T1000 (cell line): Measurements from ENCODE around the gene TNP2.
"Not testable (repeated sequence)": the region's sequence is repeated elsewhere in the genome, so short reads cannot be mapped to it uniquely, and the experiment has no call there.

Experiments used
- DNase-seq: peaks from one replicate; lab custom pipeline; 2025; ENCODE audit warnings: mixed read lengths; lab: John Stamatoyannopoulos, UW

The TNP2 gene

GRCh38 chr16:11239644-11240632 lies 29.2 kb downstream of the TNP2 start:
- DNase-seq: no peak

DNA sequence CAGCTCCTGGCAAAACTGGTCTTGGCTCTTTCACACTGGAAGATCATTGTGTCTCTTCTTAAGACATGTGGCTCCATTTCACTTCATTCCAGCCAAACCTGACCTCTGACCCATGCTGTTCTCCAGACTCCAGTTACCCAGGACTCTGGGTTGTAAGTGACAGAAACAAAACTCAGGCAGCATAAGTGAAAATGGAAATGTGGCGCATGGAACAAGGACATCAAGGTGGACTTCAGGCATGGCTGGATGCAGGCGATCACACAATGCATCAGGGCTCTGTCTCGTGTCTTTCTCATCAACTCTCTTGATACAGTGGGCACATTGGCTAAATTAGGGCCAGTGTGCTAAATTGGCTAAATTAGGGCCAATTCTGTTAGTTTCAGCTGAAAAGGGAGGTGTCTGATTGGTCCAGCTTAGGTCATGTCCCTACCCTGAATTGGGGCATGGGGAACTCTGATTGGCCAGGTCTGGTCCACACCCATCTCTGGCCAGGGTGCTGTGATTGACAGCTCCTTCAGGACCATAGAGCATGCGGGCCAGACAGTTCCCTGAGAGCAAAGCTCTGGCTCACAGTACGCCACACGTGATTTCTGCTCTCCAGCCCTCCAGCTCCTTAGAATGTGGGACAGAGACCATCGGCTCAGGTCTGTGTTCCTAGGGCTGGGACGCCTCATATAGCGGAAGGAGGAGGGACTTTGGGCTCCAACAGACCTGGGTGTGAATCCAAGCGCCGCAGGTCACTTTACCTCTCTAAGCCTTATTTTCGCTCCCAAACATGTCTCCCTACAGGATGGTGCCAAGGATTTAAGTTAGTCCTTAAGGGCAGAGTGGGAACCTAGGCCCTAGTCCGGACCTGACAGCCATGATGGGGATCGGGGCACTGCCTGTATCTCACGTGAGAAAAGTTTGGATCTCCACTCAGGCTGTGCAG lies 30.6 kb downstream of the TNP2 start:
- DNase-seq: no peak

DNA sequence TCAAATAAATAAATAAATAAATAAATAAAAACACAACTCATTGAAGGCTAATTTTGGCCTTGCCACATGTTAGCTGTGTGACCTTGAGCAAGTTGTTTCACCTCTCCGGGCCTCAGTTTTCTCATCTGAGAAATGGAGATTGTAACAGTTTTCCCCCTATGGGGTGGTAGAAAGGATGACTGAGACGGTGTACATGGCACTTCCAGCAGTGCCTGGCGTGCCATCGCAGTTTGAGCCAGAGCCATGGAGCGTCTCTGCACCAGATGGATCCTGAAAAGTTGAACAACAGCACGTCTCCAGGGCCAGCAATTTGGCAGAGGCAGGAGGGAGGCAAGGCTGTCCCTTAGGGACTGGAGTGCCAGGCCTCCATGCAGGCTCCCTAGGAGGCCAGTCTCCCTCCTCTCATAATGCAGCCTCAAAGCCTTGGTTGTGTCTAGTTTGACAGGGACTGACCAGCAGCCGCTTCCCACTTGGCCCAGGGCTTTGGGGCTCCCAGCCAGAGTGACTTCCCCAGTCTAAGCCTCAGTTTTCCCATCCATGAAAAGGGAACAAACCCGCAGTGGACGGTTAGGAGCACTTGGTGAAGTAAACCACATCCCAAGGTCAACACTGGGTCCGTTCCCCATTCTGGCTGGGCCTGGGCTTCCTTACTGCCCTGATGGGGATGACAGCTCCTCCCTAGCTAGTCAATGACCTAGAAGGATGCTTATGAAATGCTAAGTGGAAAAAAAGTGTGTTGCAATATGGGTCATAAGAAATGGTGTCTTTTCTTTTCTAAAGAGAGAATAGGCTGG lies 32.5 kb downstream of the TNP2 start:
- DNase-seq: no peak

- no peak for DNase-seq
Observed at GRCh38 chr16:11235703-11235991, 33.5 kb downstream of the TNP2 start.

GRCh38 chr16:11234884-11235702 lies 34.0 kb downstream of the TNP2 start:
- no peak for DNase-seq

DNA sequence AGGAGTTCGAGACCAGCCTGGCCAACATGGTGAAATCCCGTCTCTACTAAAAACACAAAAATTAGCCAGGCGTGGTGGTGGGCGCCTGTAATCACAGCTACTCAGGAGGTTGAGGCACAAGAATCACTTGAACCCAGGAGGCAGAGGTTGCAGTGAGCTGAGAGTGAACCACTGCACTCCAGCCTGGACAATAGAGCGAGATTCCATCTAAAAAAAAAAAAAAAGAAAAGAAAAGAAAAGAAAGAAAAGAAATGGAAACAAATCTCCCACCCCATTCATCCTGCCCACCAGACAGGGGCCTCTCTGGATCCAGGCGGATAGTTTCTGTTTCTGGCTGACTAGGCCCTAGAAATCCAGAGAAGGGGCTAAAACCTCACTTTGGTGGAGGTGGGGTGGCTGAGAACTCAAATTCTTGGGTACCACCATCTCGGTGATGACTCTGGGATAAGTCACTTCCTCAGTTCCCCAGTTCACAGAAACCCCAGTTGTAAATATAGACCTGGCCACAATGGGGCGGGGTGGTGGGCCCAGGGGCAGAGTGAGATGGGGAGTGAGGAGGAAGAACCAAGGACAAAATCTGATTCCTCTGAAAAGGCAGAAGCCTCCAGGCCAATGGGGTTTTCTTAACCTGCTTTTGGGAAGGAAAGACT lies 35.3 kb downstream of the TNP2 start:
- DNase-seq: no peak

- no peak for DNase-seq
Observed at GRCh38 chr16:11232852-11233726, 36.0 kb downstream of the TNP2 start.

GRCh38 chr16:11232302-11232851 lies 36.7 kb downstream of the TNP2 start:
- DNase-seq: no peak

DNA sequence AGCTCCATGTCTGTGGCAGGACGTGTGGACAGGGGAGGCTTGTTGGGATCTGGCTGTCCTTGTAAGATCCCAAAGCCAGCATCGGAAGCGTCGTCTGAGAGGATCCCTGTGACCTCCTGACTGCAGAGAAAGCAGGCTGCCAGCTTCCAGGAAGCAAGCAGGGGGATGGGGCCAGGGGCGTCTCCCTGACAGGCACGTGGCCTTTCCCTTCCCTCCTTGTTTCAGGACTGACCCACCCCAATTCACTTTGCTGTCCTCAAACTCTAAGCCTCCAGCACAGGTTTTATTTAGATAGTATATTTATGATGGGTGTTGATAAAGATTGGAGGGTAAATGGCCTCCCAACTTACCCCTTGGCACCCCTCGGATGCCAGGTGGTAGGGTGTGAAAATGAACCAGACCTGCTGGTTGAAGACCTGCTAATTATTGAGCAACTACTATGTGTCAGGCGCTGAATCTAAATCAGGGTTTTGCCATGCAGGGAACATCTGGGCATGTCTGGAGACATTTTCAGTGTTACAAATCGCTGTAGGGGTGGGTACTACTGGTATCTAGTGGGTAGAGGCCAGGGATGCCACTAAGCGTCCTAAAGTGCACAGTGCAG lies 37.7 kb downstream of the TNP2 start:
- DNase-seq: no peak

GRCh38 chr16:11229906-11230305 lies 39.2 kb downstream of the TNP2 start:
- no peak for DNase-seq

DNA sequence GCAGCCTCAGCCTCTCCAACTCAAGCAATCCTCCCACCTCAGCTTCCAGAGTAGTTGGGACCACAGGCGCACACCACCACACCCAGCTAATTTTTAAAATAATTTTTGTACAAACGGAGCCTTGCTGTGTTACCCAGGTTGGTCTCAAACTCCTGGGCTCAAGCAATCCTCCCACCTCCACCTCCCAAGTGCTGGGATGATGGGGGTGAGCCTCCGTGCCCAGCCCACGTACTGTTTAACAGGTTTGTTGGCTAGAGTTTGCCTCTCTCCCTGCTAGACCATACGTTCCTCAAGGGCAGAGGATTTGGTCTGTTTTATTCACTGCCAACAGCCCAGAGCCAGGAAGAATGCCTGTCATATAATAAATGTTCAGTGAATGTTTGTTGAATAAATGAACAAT lies 39.7 kb downstream of the TNP2 start:
- no peak for DNase-seq

DNA sequence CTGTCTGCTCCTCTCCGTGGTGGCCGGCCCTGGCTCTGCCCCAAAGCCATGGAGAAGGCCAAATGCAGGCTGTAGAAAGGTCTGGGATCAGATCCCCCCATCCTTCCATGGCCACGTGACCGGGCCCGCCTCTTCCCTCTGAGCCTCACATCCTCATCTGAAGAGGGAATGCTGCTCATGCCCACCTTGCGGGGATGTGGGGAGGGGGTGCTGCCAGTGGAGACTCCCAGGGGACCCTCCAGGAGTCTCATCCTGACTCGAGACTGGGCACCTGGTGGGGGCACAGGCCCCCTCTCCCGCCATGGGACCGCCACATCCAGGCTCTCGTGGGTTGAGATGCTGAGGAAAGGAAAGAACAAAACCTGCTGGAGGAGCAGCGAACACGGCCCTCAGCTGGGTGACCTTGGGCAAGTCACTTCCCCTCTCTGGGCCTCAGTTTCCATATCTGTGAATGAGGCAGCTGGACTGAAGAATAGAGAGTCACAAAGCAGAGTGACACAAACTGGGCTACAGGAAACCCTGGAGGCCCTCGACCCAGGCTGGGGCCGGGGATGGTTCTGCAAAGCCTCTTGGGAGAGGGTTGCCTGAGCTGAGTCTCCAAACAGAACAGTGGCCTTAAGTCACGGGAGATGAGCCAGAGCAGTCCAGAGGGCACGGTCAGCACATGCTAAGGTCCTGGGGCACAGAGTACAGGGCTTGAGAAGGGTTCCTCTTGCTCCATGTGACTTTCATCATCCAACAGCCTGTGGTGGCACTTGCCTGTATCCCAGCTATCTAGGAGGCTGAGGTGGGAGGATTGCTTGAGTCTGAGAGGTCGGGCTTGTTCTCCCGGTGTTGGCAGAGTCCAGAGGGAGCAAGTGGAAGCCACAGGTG lies 43.2 kb downstream of the TNP2 start:
- no peak for DNase-seq

DNA sequence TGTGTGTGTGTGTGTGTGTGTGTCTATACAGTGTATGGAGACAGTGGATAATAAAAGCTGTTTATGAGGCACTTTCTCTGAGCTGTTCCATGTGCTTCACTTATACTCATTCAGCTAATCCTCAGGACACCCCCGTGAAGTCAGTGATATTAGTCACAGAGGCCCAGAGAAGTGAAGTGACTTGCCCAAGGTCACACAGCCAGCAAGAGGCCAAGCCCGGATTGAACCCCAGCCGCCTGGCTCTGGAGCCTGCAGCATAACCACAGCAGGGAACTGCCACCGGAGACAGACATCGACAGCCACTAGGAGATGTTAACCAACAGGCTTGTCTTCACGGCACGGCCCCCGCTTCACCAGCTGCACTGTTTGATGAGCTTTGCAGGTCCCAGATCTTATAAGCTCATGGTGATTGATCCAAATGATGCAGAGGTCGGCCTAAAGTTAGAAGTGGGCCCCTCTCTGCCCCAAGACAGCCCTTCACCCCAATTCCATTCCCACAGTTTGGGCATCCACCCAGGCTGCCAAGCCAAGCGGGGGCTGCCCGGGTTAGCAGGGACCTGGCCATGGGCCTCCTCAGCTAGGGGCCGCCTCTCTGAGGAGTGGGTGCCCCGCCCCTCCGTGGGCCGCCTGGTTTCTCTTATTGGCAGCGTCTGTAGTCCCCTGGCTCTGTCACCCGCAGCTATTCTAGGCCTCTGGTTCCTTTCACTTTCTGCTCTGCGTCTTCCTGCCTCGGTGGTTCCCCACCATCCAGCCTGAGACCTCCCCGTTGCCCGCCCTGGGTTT lies 44.0 kb downstream of the TNP2 start:
- DNase-seq: no peak

DNA sequence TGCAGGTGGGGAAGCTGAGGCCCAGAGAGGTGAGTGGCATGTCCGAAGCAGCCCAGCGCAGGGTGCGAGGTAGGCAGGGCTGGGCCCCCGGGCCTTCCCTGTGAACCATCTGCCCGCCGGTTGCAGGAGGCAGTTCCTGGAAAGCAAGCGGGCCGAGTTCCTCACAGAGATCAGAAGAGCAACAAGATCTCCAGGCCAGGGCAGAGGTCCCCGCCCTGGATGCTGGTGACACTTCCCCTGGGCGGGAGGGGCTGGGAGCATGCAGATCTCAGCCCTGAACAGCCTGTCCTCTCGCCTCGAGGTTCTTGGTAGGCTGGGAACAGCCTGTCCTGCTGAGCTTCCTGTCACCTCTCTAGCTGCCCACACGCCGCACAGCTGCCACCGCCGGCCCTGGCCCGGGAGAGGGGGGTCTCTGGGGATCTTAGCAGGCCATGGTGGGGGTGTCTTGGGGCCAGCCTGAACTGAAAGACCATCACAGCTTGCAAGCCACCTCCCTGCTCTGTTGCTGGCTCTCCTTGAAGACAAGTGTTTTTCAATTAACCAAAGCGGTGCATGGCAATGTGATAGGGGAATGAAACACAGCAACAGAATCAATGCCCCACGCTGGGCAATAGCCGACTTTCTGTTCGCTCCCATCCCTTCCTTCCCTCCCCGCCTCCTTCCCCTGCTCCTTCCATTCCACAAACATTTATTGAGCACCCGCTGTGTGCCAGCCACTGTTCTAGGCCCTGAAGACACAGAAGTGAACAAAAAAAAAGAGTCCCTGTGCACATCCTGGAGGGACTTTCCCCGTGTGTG lies 44.8 kb downstream of the TNP2 start:
- DNase-seq: no peak

GRCh38 chr16:11220507-11220906 lies 48.6 kb downstream of the TNP2 start:
- not testable (repeated sequence) for DNase-seq

- no peak for DNase-seq
Observed at GRCh38 chr16:11219178-11219577, 49.9 kb downstream of the TNP2 start.
